ENCODE data around the gene CCL17. TPM values are rescaled to one million over a fixed set of nuclear protein-coding genes. Genes with fewer than 3 reads are reported as not detected.

CCL17 gene
- total and polyA plus RNA-seq, 12 donors, result 0.35 to 1.0 TPM; not detected in 10

- DNase-seq (no peak), ATAC-seq (no peak)
- H3K36me3 ChIP-seq, result no peaks in the 10 kb centered on the region
- H3K4me3 ChIP-seq, result no peak overlapping the region
- H3K27ac ChIP-seq, result no peak overlapping the region
- H3K27me3 ChIP-seq, result no peaks in the 10 kb centered on the region
- intact Hi-C loops (cut with DNase I), result loop anchor here in 3 of 10 donors (10.0 kb wide), 2 partner anchors 167 to 327 kb away; partner anchors contain the start of gene ARL2BP (in 1 of the 3)
- H3K9me3 ChIP-seq, result no peaks in the 10 kb centered on the region
- no peak for TF ChIP-seq CTCF (IDR thresholded peaks at IDR 0.05)
- H3K4me1 ChIP-seq, result peaks cover 6 to 33% (median 26%) of the 10 kb centered on the region in 9 donors
- WGBS, 2 donors, result 68 to 73% methylated on average over 12 of the region's 12 CpGs
These were observed 6.9 kb downstream of the CCL17 start for GRCh38 chr16:57411362-57411976.

- H3K4me3 ChIP-seq, result no peak overlapping the region
- no peaks in the 10 kb centered on the region for H3K9me3 ChIP-seq
- TF ChIP-seq CTCF (IDR thresholded peaks at IDR 0.05), result no peak
- ATAC-seq (no peak), DNase-seq (no peak)
- H3K36me3 ChIP-seq, result no peaks in the 10 kb centered on the region
- peaks cover 11 to 45% (median 36%) of the 10 kb centered on the region in 9 donors for H3K4me1 ChIP-seq
- no peak overlapping the region for H3K27ac ChIP-seq
- intact Hi-C loops (cut with DNase I), result loop anchor here in 3 of 10 donors (10.0 kb wide), 2 partner anchors 168 to 328 kb away; partner anchors contain the start of gene ARL2BP (in 1 of the 3)
- 94 to 95% methylated on average over 9 of the region's 9 CpGs for WGBS, 2 donors
- no peaks in the 10 kb centered on the region for H3K27me3 ChIP-seq
These were observed 8.0 kb downstream of the CCL17 start for GRCh38 chr16:57412584-57412983.

GRCh38 chr16:57413301-57413730 is 8.7 kb downstream of the CCL17 start:
- TF ChIP-seq CTCF (IDR thresholded peaks at IDR 0.05), result no peak
- Histone ChIP-seq H3K4me3 (no peak overlapping the region), H3K27ac (no peak overlapping the region), H3K4me1 (peaks cover 11 to 51% (median 41%) of the 10 kb centered on the region in 9 donors), H3K36me3 (no peaks in the 10 kb centered on the region), H3K27me3 (no peaks in the 10 kb centered on the region), H3K9me3 (no peaks in the 10 kb centered on the region)
- 91% methylated on average over 5 of the region's 5 CpGs for WGBS, 2 donors
- DNase-seq (no peak), ATAC-seq (no peak)
- intact Hi-C loops (cut with DNase I), result loop anchor here in 3 of 10 donors (10.0 kb wide), 2 partner anchors 169 to 329 kb away; partner anchors contain the start of gene ARL2BP (in 1 of the 3)

- ATAC-seq (no peak), DNase-seq (no peak)
- intact Hi-C loops (cut with DNase I), result loop anchor here in 4 of 10 donors (2.0 to 10.0 kb wide), 3 partner anchors 111 to 329 kb away; partner anchors contain the start of gene ARL2BP (in 1 of the 4)
- TF ChIP-seq CTCF (IDR thresholded peaks at IDR 0.05), result no peak
- Histone ChIP-seq H3K27me3 (no peaks in the 10 kb centered on the region), H3K27ac (no peak overlapping the region), H3K4me3 (no peak overlapping the region), H3K4me1 (peaks cover 14 to 51% (median 44%) of the 10 kb centered on the region in 9 donors), H3K9me3 (no peaks in the 10 kb centered on the region), H3K36me3 (no peaks in the 10 kb centered on the region)
- 79 to 80% methylated on average over 7 of the region's 7 CpGs for WGBS, 2 donors
These were observed 9.2 kb downstream of the CCL17 start for GRCh38 chr16:57413733-57414132.

Measured in heart right ventricle (tissue), 16 donors.